Activated naive CD4-positive, alpha-beta T cell treated with anti-CD3 and anti-CD28 coated beads, Interleukin-2, amount 50 U/mL, for 16 hours (primary cell): Measurements from ENCODE around the gene NKAIN2.
"Not testable (repeated sequence)": the region's sequence is repeated elsewhere in the genome, so short reads cannot be mapped to it uniquely, and the experiment has no call there.

Source experiments
- DNase-seq: peaks from one replicate; pipeline ENCODE4 v3.0.0-alpha.2; 2020

NKAIN2 gene

DNA sequence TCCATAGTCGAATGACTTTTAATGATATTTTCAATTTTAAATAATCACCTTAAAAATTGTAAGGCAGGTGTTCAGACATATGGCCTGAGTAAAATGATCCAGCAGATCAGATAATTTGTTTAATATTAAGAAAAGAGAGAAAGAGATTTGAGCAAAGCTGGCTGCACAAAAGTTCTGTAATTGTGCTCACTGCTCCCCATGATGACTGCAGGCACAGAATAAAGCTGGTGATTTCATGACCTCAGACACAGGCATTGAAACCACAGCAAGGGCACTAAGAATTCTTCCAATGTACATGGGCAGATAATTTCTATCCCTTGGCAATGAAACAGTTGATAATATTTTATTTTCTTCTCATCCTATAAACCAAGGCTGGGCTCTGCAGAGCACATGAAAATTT, 553.1 kb downstream of the NKAIN2 start:
- DNase-seq = no peak

DNA sequence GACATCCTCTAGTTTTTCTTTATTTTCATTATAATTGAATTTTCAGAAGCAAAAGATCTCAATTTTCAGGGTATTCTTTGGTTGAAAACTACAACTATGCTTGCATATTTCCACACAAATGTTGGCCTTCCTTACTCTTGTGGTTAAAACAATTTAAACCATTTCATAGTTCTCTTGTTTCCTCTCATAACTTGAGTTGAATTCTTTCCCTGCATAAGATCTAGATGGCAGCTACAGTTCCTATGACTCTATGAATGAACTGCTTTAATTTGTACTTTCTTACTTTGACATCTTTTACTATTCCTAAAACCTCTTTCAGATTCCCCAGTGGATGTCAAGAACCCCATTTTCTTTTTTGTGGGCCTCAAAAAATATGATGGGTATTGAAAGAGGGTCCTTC, 564.5 kb downstream of the NKAIN2 start:
- DNase-seq = no peak

DNA sequence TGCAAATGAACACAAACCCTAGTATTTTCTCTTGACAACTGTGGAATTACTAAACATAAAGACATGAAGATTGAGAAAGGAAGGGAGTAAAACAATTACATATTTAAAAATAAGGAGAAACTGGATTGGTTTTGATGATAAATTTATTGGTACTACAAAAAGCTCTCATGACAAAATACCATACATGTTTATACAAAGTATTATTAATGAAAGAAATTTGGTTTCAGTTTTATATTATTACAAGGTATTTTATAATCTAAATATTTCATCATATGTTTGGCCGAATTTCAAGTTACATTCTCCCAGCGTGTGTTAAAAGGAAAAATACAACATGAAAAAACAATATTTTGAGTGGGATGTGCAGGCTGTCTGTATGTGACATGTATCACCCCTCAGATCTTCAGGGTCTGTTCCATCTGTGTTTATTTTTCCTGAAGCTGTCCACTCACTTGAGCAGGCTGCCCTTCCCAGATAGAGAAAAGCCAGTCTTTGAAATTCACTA, 568.4 kb downstream of the NKAIN2 start:
- no peak for DNase-seq

DNA sequence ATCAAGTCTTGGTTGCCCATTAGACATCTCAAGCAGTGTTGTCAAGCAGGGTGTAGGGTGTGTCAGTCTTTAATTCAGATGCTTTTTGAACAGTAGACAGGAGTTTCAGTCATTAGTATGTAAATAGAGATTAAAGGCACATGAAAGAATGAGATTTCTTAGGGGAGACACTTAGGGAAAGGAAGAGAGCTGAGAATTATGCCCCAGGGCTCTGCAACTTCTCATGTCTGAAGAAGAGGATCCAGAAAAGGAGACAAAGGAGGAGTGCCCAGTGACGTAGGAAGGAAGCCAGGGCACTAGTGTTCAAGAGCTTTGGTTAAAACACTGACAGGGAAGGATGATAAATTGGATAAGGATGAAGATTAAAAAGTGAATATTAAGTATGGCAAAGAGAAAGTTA, 569.7 kb downstream of the NKAIN2 start:
- no peak for DNase-seq

GRCh38 chr6:124389127-124389526, 585.5 kb downstream of the NKAIN2 start:
- no peak for DNase-seq

DNA sequence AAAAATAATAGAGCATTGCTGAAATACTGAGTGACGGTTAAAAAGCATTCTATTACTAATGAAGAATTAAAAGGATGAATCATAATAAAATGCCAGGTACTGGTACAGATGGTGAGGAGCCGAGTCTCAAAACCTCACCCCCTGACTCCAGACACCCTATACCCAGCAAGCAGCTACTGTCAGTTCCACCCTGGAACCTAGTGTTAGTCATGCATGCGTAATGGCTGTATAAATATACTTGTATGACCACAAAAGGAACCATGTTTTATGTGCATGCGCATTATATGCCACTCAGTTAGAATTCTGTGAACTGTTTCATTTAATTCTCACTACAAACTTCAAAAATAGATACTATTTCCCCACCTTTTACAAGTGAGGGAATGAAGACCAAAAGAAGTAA, 589.9 kb downstream of the NKAIN2 start:
- no peak for DNase-seq

DNA sequence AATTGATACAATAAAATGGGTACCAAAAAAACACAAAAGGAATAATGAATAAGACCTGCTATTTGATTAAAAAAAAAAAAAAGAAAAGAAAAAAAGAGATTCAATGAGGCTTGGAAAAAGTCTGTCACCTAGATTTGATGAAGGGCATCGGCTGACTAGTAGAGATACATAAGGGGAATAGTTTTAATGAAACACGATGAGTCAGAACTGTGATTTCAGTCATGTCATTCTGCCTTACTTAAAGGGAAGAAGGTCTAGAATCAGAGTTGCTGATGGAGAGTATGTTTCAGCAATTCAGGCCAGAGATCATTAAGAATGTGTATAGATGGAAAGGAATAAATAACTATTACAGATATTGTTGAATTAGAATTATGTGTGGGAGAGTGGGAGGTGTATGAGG, 592.7 kb downstream of the NKAIN2 start:
- no peak for DNase-seq

DNA sequence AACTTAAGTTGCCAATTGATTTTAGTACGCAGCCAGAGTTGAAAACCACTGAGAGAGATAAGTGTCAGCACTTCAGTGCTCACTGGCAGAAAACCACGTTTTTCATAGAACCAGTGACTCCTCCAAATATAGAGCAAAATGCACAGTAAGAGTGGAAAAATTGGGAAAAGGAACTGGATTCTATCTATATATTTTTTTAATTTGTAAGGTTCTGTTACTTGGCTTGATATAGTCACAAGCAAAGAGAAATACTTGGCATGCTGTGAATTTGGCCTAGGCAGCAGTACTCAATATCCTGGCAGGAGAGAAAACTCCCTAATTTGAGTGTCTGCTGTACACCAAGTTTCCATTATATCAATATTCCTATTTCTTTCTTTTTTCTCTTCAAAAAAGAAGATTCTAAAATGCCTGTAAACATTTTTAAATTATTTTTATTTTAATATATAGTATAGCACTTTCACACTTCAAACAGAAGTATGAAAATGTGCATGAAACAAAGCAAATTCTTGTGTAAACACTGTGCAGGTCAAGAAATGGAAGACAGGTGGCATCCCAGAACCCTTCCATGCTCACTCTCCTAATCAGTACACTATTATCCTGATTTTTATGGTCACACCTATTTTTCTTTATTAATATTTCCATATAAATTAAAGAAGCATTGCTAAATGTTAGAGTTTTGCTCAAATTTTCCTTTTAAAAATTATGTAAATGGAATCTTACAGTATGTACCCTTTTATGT, 596.8 kb downstream of the NKAIN2 start:
- no peak for DNase-seq

DNA sequence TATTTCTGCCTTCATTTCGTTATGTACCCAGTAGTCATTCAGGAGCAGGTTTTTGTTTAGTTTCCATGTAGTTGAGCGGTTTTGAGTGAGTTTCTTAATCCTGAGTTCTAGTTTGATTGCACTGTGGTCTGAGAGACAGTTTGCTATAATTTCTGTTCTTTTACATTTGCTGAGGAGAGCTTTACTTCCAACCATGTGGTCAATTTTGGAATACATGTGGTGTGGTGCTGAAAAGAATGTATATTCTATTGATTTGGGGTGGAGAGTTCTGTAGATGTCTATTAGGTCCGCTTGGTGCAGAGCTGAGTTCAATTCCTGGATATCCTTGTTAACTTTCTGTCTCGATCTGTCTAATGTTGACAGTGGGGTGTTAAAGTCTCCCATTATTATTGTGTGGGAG, 606.8 kb downstream of the NKAIN2 start:
- not testable (repeated sequence) for DNase-seq

- not testable (repeated sequence) for DNase-seq
Measured at GRCh38 chr6:124412657-124413056, 609.0 kb downstream of the NKAIN2 start.

- DNase-seq = no peak
Measured at GRCh38 chr6:124420116-124420840, 616.6 kb downstream of the NKAIN2 start.

GRCh38 chr6:124423621-124424020, 620.0 kb downstream of the NKAIN2 start:
- no peak for DNase-seq

- no peak for DNase-seq
Measured at GRCh38 chr6:124430740-124431318, 627.2 kb downstream of the NKAIN2 start.

DNA sequence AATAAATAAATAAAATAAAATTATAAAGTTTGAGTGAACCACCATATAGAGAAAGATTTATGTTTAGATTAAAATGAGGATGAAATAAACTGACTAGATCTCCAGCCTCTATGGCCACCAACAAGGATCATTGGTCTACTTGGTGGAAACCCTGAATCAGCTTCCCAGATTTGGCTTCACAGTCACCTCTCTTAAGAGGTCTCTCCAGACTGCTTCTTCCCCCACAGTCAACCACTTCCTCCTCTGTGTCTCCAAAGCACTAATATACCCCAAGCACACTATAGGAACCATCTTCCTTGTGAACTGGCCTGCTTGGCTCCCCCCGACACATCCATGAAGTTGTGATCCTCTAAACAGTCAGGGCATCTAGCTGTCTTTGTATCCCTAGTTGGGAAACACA, 629.0 kb downstream of the NKAIN2 start:
- no peak for DNase-seq

DNA sequence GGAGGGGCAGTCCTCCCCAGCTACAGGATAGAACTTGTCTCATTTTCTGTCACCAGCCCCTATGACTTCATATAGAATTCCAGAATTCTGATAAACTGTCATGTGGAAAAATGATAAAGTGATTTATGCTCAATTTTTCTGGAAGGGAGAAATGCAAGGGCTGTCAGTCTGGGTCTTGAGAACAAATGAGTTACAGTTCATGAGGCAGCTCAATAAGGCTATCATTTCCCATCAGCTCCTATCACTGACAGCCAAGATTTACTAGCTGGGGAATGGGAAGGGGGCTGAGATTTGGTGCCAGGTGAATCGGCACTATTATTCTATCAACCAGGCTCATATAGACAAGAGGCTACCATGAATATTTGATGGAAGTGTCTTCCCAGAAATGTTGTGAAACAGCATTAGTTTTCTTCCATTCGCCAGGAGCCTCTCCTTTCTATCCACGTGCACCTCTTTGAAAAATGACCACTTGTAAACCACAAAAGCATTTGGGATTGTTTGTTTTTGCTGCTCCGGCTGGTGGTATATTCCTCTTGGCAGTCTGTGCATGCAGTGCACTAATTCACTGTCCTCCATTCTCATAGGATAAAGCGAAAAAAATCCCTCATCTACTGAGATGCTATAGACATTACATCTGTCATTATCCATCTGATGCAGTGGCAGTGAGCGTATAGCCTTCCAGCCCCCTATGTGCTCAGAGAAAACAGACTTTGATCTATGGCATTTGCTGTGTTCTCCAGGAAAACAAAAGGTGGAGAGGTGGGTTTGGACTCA, 629.9 kb downstream of the NKAIN2 start:
- no peak for DNase-seq

DNA sequence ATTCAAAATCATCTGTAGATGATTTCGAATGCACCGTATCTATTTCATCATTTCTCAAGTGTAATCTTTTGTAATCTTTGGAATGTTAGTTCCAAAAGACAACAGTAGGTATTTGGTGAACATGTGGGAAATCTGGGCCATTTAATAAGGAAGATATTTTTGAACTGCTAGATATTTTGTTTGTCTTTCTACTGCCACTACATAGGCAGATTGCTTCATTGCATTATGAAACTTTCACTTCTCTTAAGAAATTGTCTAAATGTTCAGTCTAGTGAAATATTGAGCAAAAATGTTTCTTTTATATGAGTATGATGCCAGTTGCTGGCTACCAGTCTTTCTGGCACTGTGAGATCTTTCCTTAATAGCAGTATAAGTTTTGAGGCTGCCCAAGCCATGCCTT, 630.8 kb downstream of the NKAIN2 start:
- DNase-seq = no peak

DNA sequence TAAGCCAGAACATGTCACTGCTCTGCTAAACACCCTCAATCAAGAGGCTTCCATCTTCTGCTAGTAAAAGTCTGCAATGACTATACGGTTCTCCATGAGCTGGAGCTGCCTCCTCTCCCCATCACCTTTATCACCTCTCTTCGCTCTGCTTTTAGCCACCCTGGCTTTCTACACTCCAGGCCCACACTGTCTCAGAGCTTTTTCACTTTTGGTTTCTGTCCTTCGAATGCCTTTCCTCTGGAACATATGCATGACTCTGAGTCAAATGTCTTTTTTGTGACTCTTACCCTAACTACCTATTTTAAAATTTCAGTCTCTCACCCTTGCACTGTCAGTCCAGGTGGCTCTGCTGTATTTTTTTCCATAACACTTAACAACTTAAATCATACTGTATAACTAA, 633.1 kb downstream of the NKAIN2 start:
- no peak for DNase-seq

DNA sequence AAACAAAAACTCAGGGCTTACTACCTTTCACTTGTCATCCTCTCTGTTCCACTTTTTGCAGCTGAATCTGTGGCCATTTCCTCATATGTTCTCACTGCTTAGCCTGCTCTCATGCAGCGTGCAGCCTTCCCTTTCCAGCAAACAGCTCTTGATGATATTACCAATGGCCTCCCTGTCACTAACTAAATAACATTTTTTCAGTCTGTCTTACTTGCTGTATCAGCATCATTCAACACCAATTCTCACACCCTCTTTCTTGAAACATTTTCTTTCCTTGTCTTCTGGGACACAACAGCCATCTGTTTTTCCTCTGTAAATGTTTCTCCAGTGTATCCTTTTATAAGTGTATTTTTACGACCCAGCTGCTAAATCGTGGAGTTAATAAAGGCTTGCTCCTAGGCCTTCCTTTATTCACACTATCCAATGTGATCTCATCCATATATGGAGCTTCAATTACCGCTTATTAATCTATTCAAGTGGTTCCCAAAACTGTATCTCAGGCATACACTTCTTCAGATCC, 634.9 kb downstream of the NKAIN2 start:
- no peak for DNase-seq

GRCh38 chr6:124441450-124441849, 637.8 kb downstream of the NKAIN2 start:
- DNase-seq = no peak

DNA sequence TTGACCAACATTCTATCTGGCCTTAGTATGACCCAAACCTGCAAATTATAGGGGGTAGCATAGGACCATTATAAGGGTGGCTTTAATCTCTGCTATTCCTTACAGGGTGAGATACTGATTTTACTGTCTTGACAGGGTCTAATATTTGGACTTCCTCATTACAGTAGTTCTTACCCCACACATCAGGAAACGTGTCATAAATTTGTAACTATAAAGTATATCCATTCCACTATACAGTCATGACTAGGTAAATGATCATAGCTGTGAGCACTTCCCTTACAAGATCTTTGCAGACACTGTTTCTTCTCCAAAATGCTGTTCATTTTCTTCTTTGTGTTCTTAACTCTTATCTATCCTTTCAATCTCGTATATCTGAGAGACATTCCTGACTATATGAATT, 639.9 kb downstream of the NKAIN2 start:
- DNase-seq = no peak

DNA sequence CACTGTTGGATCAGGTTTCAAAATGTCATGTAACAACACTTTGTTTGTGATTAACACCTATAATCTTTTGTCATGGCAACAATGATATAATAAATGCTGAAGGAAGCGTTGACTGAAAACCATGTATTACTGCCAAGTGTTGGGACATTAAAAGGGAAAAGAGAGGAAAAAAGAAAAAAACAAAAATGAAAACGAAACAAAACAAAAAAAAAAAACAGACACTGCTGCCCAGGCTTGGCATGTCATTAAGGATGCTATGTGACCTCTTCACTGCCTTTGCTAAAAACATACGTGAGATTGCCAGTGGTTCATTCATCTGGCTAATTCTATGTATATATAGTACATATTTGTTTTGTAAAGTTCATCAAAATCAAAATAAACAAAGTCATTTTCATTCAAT, 641.9 kb downstream of the NKAIN2 start:
- no peak for DNase-seq

DNA sequence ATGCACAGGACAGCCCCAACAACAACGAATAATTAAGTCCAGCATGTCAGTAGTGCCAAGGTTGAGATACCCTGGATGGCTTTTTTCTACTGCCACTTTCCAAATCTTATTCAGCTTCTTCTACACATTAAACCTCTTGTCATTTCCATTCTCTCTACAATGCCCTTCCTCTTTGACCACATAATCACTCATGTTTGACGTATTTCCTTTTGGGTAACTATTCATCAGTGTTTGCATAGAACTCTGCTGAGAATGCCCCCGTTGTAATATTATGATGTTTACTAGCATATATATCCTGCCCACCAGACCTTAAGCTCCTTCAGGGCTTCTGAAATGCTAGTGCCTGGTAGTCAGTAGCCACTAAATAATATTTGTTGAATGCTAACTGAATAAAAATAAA, 643.3 kb downstream of the NKAIN2 start:
- DNase-seq = no peak

DNA sequence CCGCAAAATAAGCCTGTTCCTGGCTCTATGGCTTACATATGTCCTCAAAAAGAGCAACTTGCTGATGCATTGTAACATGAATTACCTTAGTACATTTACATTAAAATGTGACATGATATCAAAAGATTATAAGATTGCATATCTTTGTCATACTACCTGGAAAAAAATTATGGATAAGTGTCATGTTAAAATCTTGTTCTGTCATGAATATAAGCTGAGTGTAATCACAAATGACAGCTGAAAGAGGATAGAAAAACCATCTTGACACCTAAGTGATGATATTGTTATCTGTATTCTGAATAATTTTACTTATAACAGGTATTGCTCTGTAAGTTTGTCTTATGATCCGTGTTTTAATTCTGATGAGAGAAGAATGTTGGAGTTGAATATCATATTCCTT, 655.6 kb downstream of the NKAIN2 start:
- DNase-seq = no peak
